Left colon (tissue), 2 donors: ENCODE results near the gene KCNF1. TPM values are rescaled to one million over a fixed set of nuclear protein-coding genes. Genes with fewer than 3 reads are reported as not detected.

Source experiments
- ATAC-seq: fragments of 200-7000 bp; cut with Tn5 transposase; one replicate; pipeline ENCODE4 v1.9.1; 2020; ENCODE audit warnings: mild to moderate bottlenecking, moderate library complexity
- DNase-seq, 2 donors: peaks; one replicate each; pipeline ENCODE4 v3.0.0-alpha.2; 2020
- intact Hi-C, 2 donors: fragments of 100-400 bp; cut with DNase I in 1 of 2; cut with micrococcal nuclease in 1 of 2; formaldehyde crosslinking; loops; one replicate each; pipeline versions ENCODE4 v1.11.2 to v1.14.0; 2022; cut with DNase I, micrococcal nuclease
- total RNA-seq, 2 donors: library from RNA; stranded (reverse); fragmentation: NEBNext Ultra II Directional; extraction: Animal tissue kit (Norgen Biotek cat#: 25700); gene quantifications; one replicate each; pipeline ENCODE4 v1.2.1, GENCODE V29; 2021
- donor health status: DM: no; HTN: no; CAD: no.
- donor health status: DM: yes; HTN: yes; CAD: no.

The KCNF1 gene
- total RNA-seq, 2 donors from 2014 or later: 0.43 to 1.1 TPM

GRCh38 chr2:10914272-10914693 is 2.5 kb downstream of the KCNF1 start:
- intact Hi-C loops: loop anchor here in 1 of 2 donors (10.0 kb wide), 1 partner anchor 79 kb away; no protein-coding TSS in a partner anchor
- DNase-seq (peak; percentile 45 to 54), ATAC-seq (peak; percentile 77)

GRCh38 chr2:10915236-10915635 is 3.5 kb downstream of the KCNF1 start:
- DNase-seq: no peak
- intact Hi-C loops: loop anchor here in 1 of 2 donors (10.0 kb wide), 1 partner anchor 80 kb away; no protein-coding TSS in a partner anchor
- ATAC-seq: no peak

- intact Hi-C loops: loop anchor here in 1 of 2 donors (10.0 kb wide), 1 partner anchor 81 kb away; no protein-coding TSS in a partner anchor
- DNase-seq: no peak
Measured at GRCh38 chr2:10915731-10916276, 4.1 kb downstream of the KCNF1 start.

GRCh38 chr2:10916953-10917352 is 5.2 kb downstream of the KCNF1 start:
- ATAC-seq: no peak

More at GRCh38 chr2:10915731-10916276, 4.1 kb downstream of the KCNF1 start:
- no peak for ATAC-seq

GRCh38 chr2:10917927-10918326 is 6.2 kb downstream of the KCNF1 start:
- ATAC-seq (no peak), DNase-seq (no peak)
- intact Hi-C loops: loop anchor here in 1 of 2 donors (10.0 kb wide), 1 partner anchor 83 kb away; no protein-coding TSS in a partner anchor

More at GRCh38 chr2:10916953-10917352, 5.2 kb downstream of the KCNF1 start:
- no peak for DNase-seq
- intact Hi-C loops: loop anchor here in 1 of 2 donors (10.0 kb wide), 1 partner anchor 82 kb away; no protein-coding TSS in a partner anchor

GRCh38 chr2:10918661-10919409 is 7.1 kb downstream of the KCNF1 start:
- DNase-seq (peak in 1 of 2 donors; percentile 52), ATAC-seq (peak; percentile 52)
- intact Hi-C loops: loop anchor here in 1 of 2 donors (10.0 kb wide), 1 partner anchor 84 kb away; no protein-coding TSS in a partner anchor

- intact Hi-C loops: loop anchor here in 1 of 2 donors (10.0 kb wide), 1 partner anchor 85 kb away; no protein-coding TSS in a partner anchor
- DNase-seq (no peak), ATAC-seq (no peak)
Measured at GRCh38 chr2:10919410-10919770, 7.7 kb downstream of the KCNF1 start.

- no peak for ATAC-seq
- intact Hi-C loops: loop anchor here in 1 of 2 donors (10.0 kb wide), 1 partner anchor 85 kb away; no protein-coding TSS in a partner anchor
Measured at GRCh38 chr2:10919771-10920621, 8.3 kb downstream of the KCNF1 start.

GRCh38 chr2:10920764-10921388 is 9.1 kb downstream of the KCNF1 start:
- no peak for DNase-seq
- no peak for ATAC-seq
- intact Hi-C loops: no loop called here

More at GRCh38 chr2:10919771-10920621, 8.3 kb downstream of the KCNF1 start:
- no peak for DNase-seq

GRCh38 chr2:10921525-10921924 is 9.8 kb downstream of the KCNF1 start:
- intact Hi-C loops: no loop called here
- DNase-seq (no peak), ATAC-seq (no peak)

GRCh38 chr2:10922307-10923007 is 10.7 kb downstream of the KCNF1 start:
- no peak for DNase-seq
- no peak for ATAC-seq
- intact Hi-C loops: no loop called here

- no peak for ATAC-seq
- intact Hi-C loops: no loop called here
Measured at GRCh38 chr2:10923008-10923375, 11.3 kb downstream of the KCNF1 start.

GRCh38 chr2:10923965-10924364 is 12.2 kb downstream of the KCNF1 start:
- intact Hi-C loops: no loop called here
- DNase-seq: peak in 1 of 2 donors; percentile 8
- ATAC-seq: no peak

More at GRCh38 chr2:10923008-10923375, 11.3 kb downstream of the KCNF1 start:
- DNase-seq: no peak

- intact Hi-C loops: no loop called here
- ATAC-seq (no peak), DNase-seq (no peak)
Measured at GRCh38 chr2:10924441-10924840, 12.7 kb downstream of the KCNF1 start.

GRCh38 chr2:10924859-10925258 is 13.1 kb downstream of the KCNF1 start:
- intact Hi-C loops: no loop called here
- ATAC-seq: no peak
- no peak for DNase-seq

- ATAC-seq: no peak
- no peak for DNase-seq
- intact Hi-C loops: no loop called here
Measured at GRCh38 chr2:10926191-10926820, 14.6 kb downstream of the KCNF1 start.

- no peak for DNase-seq
- ATAC-seq: no peak
- intact Hi-C loops: no loop called here
Measured at GRCh38 chr2:10930721-10931516, 19.2 kb downstream of the KCNF1 start.
